ENCODE results near the gene INPP4A. TPM values are rescaled to one million over a fixed set of nuclear protein-coding genes. Genes with fewer than 3 reads are reported as not detected.

INPP4A gene
- total and polyA plus RNA-seq, 8 donors, result 20.6 to 34.2 (median 23.5) TPM

GRCh38 chr2:98416383-98417159 lies 28.1 kb upstream of the INPP4A start:
- intact Hi-C loops (cut with DNase I), result no loop called here
- Histone ChIP-seq H3K9me3 (peaks cover 0 to 14% of the 10 kb centered on the region in 2 donors), H3K36me3 (no peaks in the 10 kb centered on the region), H3K4me1 (peaks cover 0 to 6% of the 10 kb centered on the region in 2 donors), H3K27ac (no peak overlapping the region), H3K4me3 (no peak overlapping the region), H3K27me3 (no peaks in the 10 kb centered on the region)
- no peak for TF ChIP-seq CTCF (IDR thresholded peaks at IDR 0.05)
- ATAC-seq (no peak), DNase-seq (no peak)

GRCh38 chr2:98419544-98419943 lies 25.1 kb upstream of the INPP4A start:
- intact Hi-C loops (cut with DNase I), result no loop called here
- TF ChIP-seq CTCF (IDR thresholded peaks at IDR 0.05), result no peak
- Histone ChIP-seq H3K4me3 (no peak overlapping the region), H3K27me3 (no peaks in the 10 kb centered on the region), H3K9me3 (peaks cover 0 to 18% of the 10 kb centered on the region in 2 donors), H3K36me3 (no peaks in the 10 kb centered on the region), H3K27ac (no peak overlapping the region), H3K4me1 (no peaks in the 10 kb centered on the region)
- peak in 1 of 4 donors; percentile 5 for DNase-seq
- ATAC-seq, result peak; percentile 57

- no peak for DNase-seq
- Histone ChIP-seq H3K4me1 (no peaks in the 10 kb centered on the region), H3K27me3 (no peaks in the 10 kb centered on the region), H3K27ac (no peak overlapping the region), H3K36me3 (no peaks in the 10 kb centered on the region), H3K4me3 (no peak overlapping the region), H3K9me3 (peaks cover 0 to 14% of the 10 kb centered on the region in 2 donors)
- ATAC-seq, result peak; percentile 58
- TF ChIP-seq CTCF (IDR thresholded peaks at IDR 0.05), result no peak
- intact Hi-C loops (cut with DNase I), result no loop called here
Measured at GRCh38 chr2:98419977-98420725, 24.5 kb upstream of the INPP4A start.

- no peak for TF ChIP-seq CTCF (IDR thresholded peaks at IDR 0.05)
- Histone ChIP-seq H3K27me3 (no peaks in the 10 kb centered on the region), H3K27ac (no peak overlapping the region), H3K4me3 (no peak overlapping the region), H3K9me3 (peaks cover 0 to 12% of the 10 kb centered on the region in 2 donors), H3K36me3 (no peaks in the 10 kb centered on the region), H3K4me1 (no peaks in the 10 kb centered on the region)
- intact Hi-C loops (cut with DNase I), result no loop called here
- ATAC-seq (no peak), DNase-seq (no peak)
Measured at GRCh38 chr2:98422449-98422848, 22.2 kb upstream of the INPP4A start.

- ATAC-seq, result no peak
- Histone ChIP-seq H3K36me3 (no peaks in the 10 kb centered on the region), H3K9me3 (peaks cover 0 to 12% of the 10 kb centered on the region in 2 donors), H3K27me3 (no peaks in the 10 kb centered on the region), H3K4me1 (no peaks in the 10 kb centered on the region), H3K4me3 (no peak overlapping the region), H3K27ac (no peak overlapping the region)
- no peak for DNase-seq
- intact Hi-C loops (cut with DNase I), result no loop called here
- no peak for TF ChIP-seq CTCF (IDR thresholded peaks at IDR 0.05)
Measured at GRCh38 chr2:98426771-98427170, 17.9 kb upstream of the INPP4A start.

All from left lung (tissue), 10 donors.